ENCODE data around the gene NAE1. TPM values are rescaled to one million over a fixed set of nuclear protein-coding genes. Genes with fewer than 3 reads are reported as not detected.

Gene NAE1
- total RNA-seq, 1 donor from 2014 or later: 397 TPM

DNA sequence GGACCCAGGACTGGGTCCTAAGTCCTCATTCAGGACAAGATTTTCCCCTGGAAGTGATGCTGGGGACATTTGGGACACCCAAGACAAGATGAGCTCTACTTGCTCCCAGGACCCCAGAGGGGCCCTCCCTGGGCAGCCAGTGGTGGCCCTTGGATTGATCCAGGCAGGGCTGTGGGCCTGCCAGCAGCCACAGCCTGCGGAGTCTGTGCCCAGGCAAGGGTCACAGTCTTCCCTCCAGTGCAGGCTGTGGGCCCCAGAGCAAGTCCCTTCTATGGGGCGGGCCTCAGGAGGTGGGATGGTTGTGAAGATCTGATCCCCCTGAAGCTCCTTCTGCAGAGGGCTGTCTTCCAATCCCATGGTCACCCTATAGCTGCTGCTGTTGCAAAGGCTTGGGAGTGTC lies 26.0 kb upstream of the NAE1 start:
- H3K4me1 Mint-ChIP-seq: peaks cover 2% of the 10 kb centered on the region
- TF ChIP-seq, protein P1, sequence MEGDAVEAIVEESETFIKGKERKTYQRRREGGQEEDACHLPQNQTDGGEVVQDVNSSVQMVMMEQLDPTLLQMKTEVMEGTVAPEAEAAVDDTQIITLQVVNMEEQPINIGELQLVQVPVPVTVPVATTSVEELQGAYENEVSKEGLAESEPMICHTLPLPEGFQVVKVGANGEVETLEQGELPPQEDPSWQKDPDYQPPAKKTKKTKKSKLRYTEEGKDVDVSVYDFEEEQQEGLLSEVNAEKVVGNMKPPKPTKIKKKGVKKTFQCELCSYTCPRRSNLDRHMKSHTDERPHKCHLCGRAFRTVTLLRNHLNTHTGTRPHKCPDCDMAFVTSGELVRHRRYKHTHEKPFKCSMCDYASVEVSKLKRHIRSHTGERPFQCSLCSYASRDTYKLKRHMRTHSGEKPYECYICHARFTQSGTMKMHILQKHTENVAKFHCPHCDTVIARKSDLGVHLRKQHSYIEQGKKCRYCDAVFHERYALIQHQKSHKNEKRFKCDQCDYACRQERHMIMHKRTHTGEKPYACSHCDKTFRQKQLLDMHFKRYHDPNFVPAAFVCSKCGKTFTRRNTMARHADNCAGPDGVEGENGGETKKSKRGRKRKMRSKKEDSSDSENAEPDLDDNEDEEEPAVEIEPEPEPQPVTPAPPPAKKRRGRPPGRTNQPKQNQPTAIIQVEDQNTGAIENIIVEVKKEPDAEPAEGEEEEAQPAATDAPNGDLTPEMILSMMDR (IDR thresholded peaks at IDR 0.05): no peak
- TF ChIP-seq EZH2 (IDR thresholded peaks at IDR 0.05) (no peak), EZH2phosphoT487 (IDR thresholded peaks at IDR 0.05) (no peak)
- no peaks in the 10 kb centered on the region for H3K36me3 ChIP-seq

DNA sequence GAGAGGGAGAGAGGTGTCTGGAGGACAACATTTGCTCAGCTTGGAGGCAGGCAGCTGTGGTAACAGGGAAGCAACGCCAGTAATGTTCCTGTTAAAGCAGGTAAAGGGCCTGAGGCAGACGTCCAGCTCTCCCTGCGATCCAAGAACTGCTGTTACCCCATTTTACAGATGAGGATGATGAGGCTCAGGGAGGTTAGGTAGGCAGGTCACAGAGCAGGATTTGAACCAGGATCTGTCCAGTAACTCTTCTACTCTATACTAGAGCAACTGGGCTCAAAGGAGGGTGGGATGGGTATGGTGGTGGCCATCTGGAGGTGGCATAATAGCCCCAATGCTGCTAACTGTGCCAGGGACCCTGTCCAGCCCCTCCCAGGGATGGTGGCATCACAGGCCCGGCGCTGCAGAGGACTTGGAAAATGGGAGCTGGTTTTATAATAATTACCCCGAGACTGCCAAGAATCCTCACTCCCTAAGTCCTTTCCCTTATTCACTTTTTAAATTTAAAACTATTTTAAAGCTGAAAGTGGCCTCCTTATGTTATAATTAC lies 25.5 kb upstream of the NAE1 start:
- Histone ChIP-seq H3K4me3 (no peak overlapping the region), H3K79me2 (ENCODE audit: low read depth) (no peaks in the 10 kb centered on the region), H3K36me3 (no peaks in the 10 kb centered on the region), H4K20me1 (ENCODE audit: low read depth) (no peaks in the 10 kb centered on the region), H3K4me1 (no peaks in the 10 kb centered on the region), H3K27me3 (no peaks in the 10 kb centered on the region), H2AFZ (replicated peaks) (no peak overlapping the region), H3K9me3 (ENCODE audit: low read depth) (no peaks in the 10 kb centered on the region), H3K9ac (no peak overlapping the region), H3K4me2 (no peak overlapping the region), H3K27ac (no peak overlapping the region), H3F3A (ENCODE audit: low read depth) (no peaks in the 10 kb centered on the region)
- no peaks in the 10 kb centered on the region for H3K36me3 Mint-ChIP-seq
- H3K4me3 Mint-ChIP-seq: no peak overlapping the region
- no peak overlapping the region for H3K27ac Mint-ChIP-seq
- no peaks in the 10 kb centered on the region for H3K4me1 Mint-ChIP-seq
- TF ChIP-seq EZH2 (IDR thresholded peaks at IDR 0.05) (no peak), EZH2phosphoT487 (IDR thresholded peaks at IDR 0.05) (no peak)
- TF ChIP-seq, protein P1 (IDR thresholded peaks at IDR 0.05): no peak
- DNase-seq (ENCODE audit: low spot score): no peak
- no peaks in the 10 kb centered on the region for H3K9me3 Mint-ChIP-seq
- peaks cover 11% of the 10 kb centered on the region for H3K27me3 Mint-ChIP-seq (ENCODE audit: insufficient read depth, low read depth)

More for the DNA sequence above, 26.0 kb upstream of the NAE1 start:
- H3K27ac Mint-ChIP-seq: no peak overlapping the region
- Histone ChIP-seq H3K27me3 (no peaks in the 10 kb centered on the region), H3K4me1 (no peaks in the 10 kb centered on the region), H3K4me2 (no peak overlapping the region), H4K20me1 (ENCODE audit: low read depth) (no peaks in the 10 kb centered on the region), H3F3A (ENCODE audit: low read depth) (no peaks in the 10 kb centered on the region), H2AFZ (replicated peaks) (no peak overlapping the region), H3K79me2 (ENCODE audit: low read depth) (no peaks in the 10 kb centered on the region), H3K9ac (no peak overlapping the region), H3K27ac (no peak overlapping the region), H3K9me3 (ENCODE audit: low read depth) (no peaks in the 10 kb centered on the region), H3K4me3 (no peak overlapping the region)
- no peaks in the 10 kb centered on the region for H3K9me3 Mint-ChIP-seq
- H3K4me3 Mint-ChIP-seq: no peak overlapping the region
- DNase-seq (ENCODE audit: low spot score): no peak
- H3K27me3 Mint-ChIP-seq (ENCODE audit: insufficient read depth, low read depth): peaks cover 12% of the 10 kb centered on the region
- H3K36me3 Mint-ChIP-seq: no peaks in the 10 kb centered on the region

DNA sequence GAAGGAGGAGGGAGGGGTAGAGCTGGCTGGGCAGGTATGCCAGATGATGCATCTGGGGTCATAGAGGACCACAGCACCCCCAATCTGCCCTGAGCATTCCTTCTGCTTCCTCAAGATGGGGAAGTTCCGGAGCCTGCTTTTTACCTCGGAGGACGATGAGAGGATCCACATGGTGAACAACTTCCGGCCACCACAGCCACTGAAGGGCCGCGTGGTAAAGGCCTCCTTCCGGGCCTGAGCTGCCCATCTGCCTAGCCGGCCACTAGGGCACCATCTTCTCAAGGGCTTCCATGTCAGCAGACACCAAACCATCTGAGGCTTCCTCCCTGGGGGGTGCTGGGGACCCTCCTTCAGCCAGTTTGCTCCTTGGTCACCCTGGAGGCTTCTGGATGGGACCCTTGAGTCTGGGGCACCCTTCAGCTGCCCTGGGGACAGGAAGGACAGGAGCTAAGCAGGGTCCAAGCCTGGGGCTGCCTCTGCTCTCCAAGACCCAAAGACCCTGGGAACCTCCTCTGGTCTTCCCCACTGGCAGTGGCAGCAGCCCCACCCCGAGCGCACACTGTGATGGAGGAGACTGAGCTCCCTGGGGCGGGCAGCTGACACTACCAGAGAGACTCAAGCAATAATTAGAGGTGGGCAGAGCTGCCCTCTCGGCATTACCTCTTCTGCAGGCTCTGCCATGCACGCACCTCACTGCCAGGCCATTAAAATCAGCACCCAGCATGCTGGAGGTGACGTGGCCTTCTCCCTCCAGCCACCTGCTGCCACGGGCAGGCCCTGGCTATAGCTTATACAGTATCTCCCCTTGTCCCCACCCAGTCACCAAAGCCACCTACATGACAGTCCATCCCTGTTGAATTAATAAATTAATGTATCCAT lies 22.7 kb upstream of the NAE1 start:
- DNase-seq (ENCODE audit: low spot score): no peak
- peaks cover 9% of the 10 kb centered on the region for H3K27me3 Mint-ChIP-seq (ENCODE audit: insufficient read depth, low read depth)

More for the DNA sequence above, 22.7 kb upstream of the NAE1 start:
- no peaks in the 10 kb centered on the region for H3K9me3 Mint-ChIP-seq
- Histone ChIP-seq H3K36me3 (no peaks in the 10 kb centered on the region), H2AFZ (replicated peaks) (no peak overlapping the region), H3K4me1 (no peaks in the 10 kb centered on the region), H3K27ac (no peak overlapping the region), H3K9ac (no peak overlapping the region), H3K4me2 (no peak overlapping the region), H4K20me1 (ENCODE audit: low read depth) (no peaks in the 10 kb centered on the region), H3K9me3 (ENCODE audit: low read depth) (no peaks in the 10 kb centered on the region), H3K79me2 (ENCODE audit: low read depth) (no peaks in the 10 kb centered on the region), H3F3A (ENCODE audit: low read depth) (no peaks in the 10 kb centered on the region), H3K27me3 (no peaks in the 10 kb centered on the region), H3K4me3 (no peak overlapping the region)
- no peak overlapping the region for H3K4me3 Mint-ChIP-seq
- H3K36me3 Mint-ChIP-seq: no peaks in the 10 kb centered on the region
- no peaks in the 10 kb centered on the region for H3K4me1 Mint-ChIP-seq
- TF ChIP-seq EZH2 (IDR thresholded peaks at IDR 0.05): no peak
- TF ChIP-seq EZH2phosphoT487 (IDR thresholded peaks at IDR 0.05): no peak
- TF ChIP-seq, protein P1 (IDR thresholded peaks at IDR 0.05): no peak
- H3K27ac Mint-ChIP-seq: no peak overlapping the region

All from neural progenitor cell (in vitro differentiated cells).